A549 (cell line): ENCODE results near the gene LSR. TPM values are rescaled to one million over a fixed set of nuclear protein-coding genes. Genes with fewer than 3 reads are reported as not detected.
A peak's percentile ranks its signal among the peaks of the same experiment; 100 is the strongest.

Source experiments
- ATAC-seq, 2 experiments: fragments of 200-7000 bp in 1 of 2; fragments of >200 bp in 1 of 2; cut with Nextera tagmentation in 1 of 2; cut with Tn5 transposase in 1 of 2; 3 replicates each; pipeline versions ENCODE4 v1.8.0 to v1.9.1; 2018 to 2020; ENCODE audit warnings: mild to moderate bottlenecking in 1 of 2, moderate library complexity in 1 of 2
- CTCF ChIA-PET: fragments of 300-600 bp; sonication (Branson Sonifier 250); formaldehyde crosslinking; extraction: SDS; loops from one replicate; lab custom pipeline; 2021; ENCODE audit warnings: antibody characterized with exemption, inconsistent platforms; lab: Yijun Ruan, JAX
- POLR2A ChIA-PET: fragments of 350-600 bp; formaldehyde crosslinking; extraction: SDS; loops from one replicate; lab custom pipeline; 2021; ENCODE audit warnings: antibody characterized with exemption, inconsistent platforms; lab: Yijun Ruan, JAX
- DNase-seq, 2 experiments: peaks; one replicate each; pipeline versions ENCODE4 v3.0.0 to v3.0.0-alpha.2; 2011 to 2016; ENCODE audit warnings: low read depth in 1 of 2, low spot score in 1 of 2
- FAIRE-seq: peaks from 2 replicates; lab custom pipeline; 2011; peaks lifted over from hg19 to GRCh38; lab: Jason Lieb, UNC
- H3K27ac ChIP-seq, 2 experiments: fragments of >200 bp; sonication (Bioruptor Twin); formaldehyde crosslinking; 3 replicates each; pipeline ENCODE4 v1.5.1; 2016 to 2017
- H3K4me1 ChIP-seq: fragments of >200 bp; sonication (Bioruptor Twin); formaldehyde crosslinking; 3 replicates; pipeline ENCODE4 v1.6.1; 2016
- H3K4me2 ChIP-seq: fragments of >200 bp; sonication (Bioruptor Twin); formaldehyde crosslinking; 3 replicates; pipeline ENCODE4 v1.6.1; 2016
- H3K4me3 ChIP-seq: fragments of >200 bp; sonication (Bioruptor Twin); formaldehyde crosslinking; 3 replicates; pipeline ENCODE4 v1.5.1; 2016
- H3K9me3 ChIP-seq: fragments of >200 bp; sonication (Bioruptor Twin); formaldehyde crosslinking; 3 replicates; pipeline ENCODE4 v1.6.1; 2016
- ATOH8 ChIP-seq: fragments of 250-450 bp; sonication (Bioruptor Pico); IDR thresholded peaks from 2 replicates; pipeline ENCODE4 v1.5.0; 2020; ENCODE audit warnings: low read depth, mild to moderate bottlenecking, moderate library complexity
- CHD2 ChIP-seq: fragments of 150-350 bp; IDR thresholded peaks from 2 replicates; pipeline ENCODE4 v1.6.1; 2014; ENCODE audit warnings: low read length; ENCODE audit not compliant: partially characterized antibody
- CHD4 ChIP-seq: fragments of 200-600 bp; sonication (generic); IDR thresholded peaks from 2 replicates; pipeline ENCODE4 v1.6.1; 2016; ENCODE audit warnings: antibody characterized with exemption, mild to moderate bottlenecking, borderline replicate concordance
- CTCF ChIP-seq: fragments of >200 bp; sonication (Bioruptor Twin); formaldehyde crosslinking; IDR thresholded peaks from 3 replicates; pipeline ENCODE4 v1.5.1; 2016
- EHF ChIP-seq: fragments of 250-450 bp; sonication (Bioruptor Pico); IDR thresholded peaks from 2 replicates; pipeline ENCODE4 v1.5.0; 2020; ENCODE audit warnings: mild to moderate bottlenecking
- ESRRA ChIP-seq: fragments of 150-350 bp; IDR thresholded peaks from 2 replicates; pipeline ENCODE4 v1.6.1; 2014; ENCODE audit warnings: mild to moderate bottlenecking, low read length, borderline replicate concordance
- FOSL2 ChIP-seq, 2 experiments: fragments of 450-650 bp in 1 of 2; fragments of >200 bp in 1 of 2; sonication (Bioruptor Twin) in 1 of 2; formaldehyde crosslinking; IDR thresholded peaks; 2 replicates each; pipeline versions ENCODE4 v1.5.0 to v1.6.1; 2016 to 2020; ENCODE audit warnings: mild to moderate bottlenecking in 1 of 2, moderate library complexity in 1 of 2
- HMGXB4 ChIP-seq: fragments of 250-450 bp; sonication (Bioruptor Pico); IDR thresholded peaks from 2 replicates; pipeline ENCODE4 v1.5.0; 2021; ENCODE audit warnings: mild to moderate bottlenecking, moderate library complexity, borderline replicate concordance
- HOXB13 ChIP-seq: fragments of 250-450 bp; sonication (Bioruptor Pico); IDR thresholded peaks from 2 replicates; pipeline ENCODE4 v1.5.0; 2020; ENCODE audit warnings: low read depth, mild to moderate bottlenecking, moderate library complexity
- HOXB5 ChIP-seq: fragments of 250-450 bp; sonication (Bioruptor Pico); IDR thresholded peaks from 2 replicates; pipeline ENCODE4 v1.5.0; 2020; ENCODE audit warnings: mild to moderate bottlenecking, moderate library complexity
- MAX ChIP-seq: IDR thresholded peaks from 2 replicates; pipeline ENCODE4 v1.6.1; 2012
- MAZ ChIP-seq: fragments of 150-350 bp; IDR thresholded peaks from 2 replicates; pipeline ENCODE4 v1.6.1; 2014; ENCODE audit warnings: antibody characterized with exemption, low read depth, low read length, borderline replicate concordance
- MYC ChIP-seq: IDR thresholded peaks from 2 replicates; pipeline ENCODE4 v1.6.1; 2012; ENCODE audit warnings: mild to moderate bottlenecking, inconsistent platforms, low read length, improper control_type of control experiment, borderline replicate concordance
- POLR2A ChIP-seq: IDR thresholded peaks from 2 replicates; pipeline ENCODE4 v1.6.1; 2012; ENCODE audit warnings: mild to moderate bottlenecking, low read length
- RAD21 ChIP-seq, 2 experiments: fragments of >200 bp in 1 of 2; sonication (Bioruptor Twin) in 1 of 2; formaldehyde crosslinking in 1 of 2; IDR thresholded peaks in 1 of 2; conservative IDR thresholded peaks in 1 of 2; 2 replicates in 1 of 2; 3 replicates in 1 of 2; pipeline ENCODE4 v1.6.1; 2012 to 2018; ENCODE audit warnings: inconsistent platforms in 1 of 2
- RARB ChIP-seq: fragments of 250-450 bp; sonication (Bioruptor Pico); IDR thresholded peaks from 2 replicates; pipeline ENCODE4 v1.8.0; 2021; ENCODE audit warnings: mild to moderate bottlenecking, moderate library complexity
- RCOR1 ChIP-seq: fragments of 150-350 bp; IDR thresholded peaks from 2 replicates; pipeline ENCODE4 v1.6.1; 2014; ENCODE audit warnings: antibody characterized with exemption, low read length, low read depth
- REST ChIP-seq: fragments of 200-600 bp; sonication (generic); IDR thresholded peaks from 2 replicates; pipeline ENCODE4 v1.6.1; 2016; ENCODE audit warnings: antibody characterized with exemption, mild to moderate bottlenecking, moderate library complexity
- SMC3 ChIP-seq: fragments of >200 bp; sonication (Bioruptor Twin); formaldehyde crosslinking; IDR thresholded peaks from 3 replicates; pipeline ENCODE4 v1.6.1; 2018; ENCODE audit warnings: inconsistent platforms
- SREBF2 ChIP-seq: fragments of 450-650 bp; IDR thresholded peaks from 2 replicates; pipeline ENCODE4 v1.6.1; 2014; ENCODE audit warnings: mild to moderate bottlenecking, moderate library complexity
- ZNF302 ChIP-seq: fragments of 250-450 bp; sonication (Bioruptor Pico); IDR thresholded peaks from 2 replicates; pipeline ENCODE4 v1.9.0; 2021; ENCODE audit warnings: inconsistent platforms, mild to moderate bottlenecking, moderate library complexity
- WGBS: methylation state at CpG from one replicate; pipeline ENCODE4 v1.1.6; 2017; ENCODE audit errors: missing lambda C conversion rate; 5-methylcytosine and 5-hydroxymethylcytosine counted together
- polyA plus RNA-seq, 4 experiments: library from polyadenylated mRNA; depleted of rRNA in 3 of 4; stranded (reverse); fragments of >200 nt; fragmentation: RNase III in 1 of 4; extraction: RNeasy Plus Mini Kit Qiagen cat#74134 plus additional on column Dnase treatment in 1 of 4; gene quantifications; 2 replicates in 3 of 4; 3 replicates in 1 of 4; pipeline ENCODE4 v1.2.3, GENCODE V29; 2011 to 2017

LSR gene
- polyA plus RNA-seq, 2 of the 4 experiments (the other 2 are of a cell fraction) = 2.1 to 3.6 TPM

GRCh38 chr19:35305181-35305580 is 56.4 kb downstream of the LSR start (continued):
- no peak for TF ChIP-seq FOSL2 (IDR thresholded peaks at IDR 0.05)
- no peak for TF ChIP-seq FOSL2 (CRISPR knock-in tag; IDR thresholded peaks at IDR 0.05)
- no peak for TF ChIP-seq RARB (CRISPR knock-in tag)
- no peak for TF ChIP-seq MYC
- TF ChIP-seq CHD4 = no peak
- no peak for TF ChIP-seq CHD2

- H3K4me2 ChIP-seq = no peak overlapping the region
- no peak overlapping the region for H3K27ac ChIP-seq
- TF ChIP-seq POLR2A (no peak), ESRRA (no peak), CHD2 (no peak), CTCF (peak; percentile 33; the same call in 2 of the 3 replicates), RAD21 (conservative IDR thresholded peaks at IDR 0.05 in 1 of 2, IDR thresholded peaks at IDR 0.05 in 1 of 2) (0 out of 5 replicates have a peak, but pooled peaks of 1 of the 2 experiments have one; percentile 16), SMC3 (peak; percentile 13; the same call in 1 of the 3 replicates), ATOH8 (CRISPR knock-in tag) (no peak)
- TF ChIP-seq, all 56 proteins: peak for 3
- H3K9me3 ChIP-seq = no peaks in the 10 kb centered on the region
- FAIRE-seq (peak; percentile 59), ATAC-seq (peak; percentile 40 to 67; a peak in 4 of 6 replicates), DNase-seq (peak in 1 of 2 experiments; percentile 75)
- CTCF ChIA-PET = interaction anchor here (0.7 to 2.6 kb wide), 10 partner anchors 9 to 250 kb away, joined by 3 to 9 read pairs (median 5); no protein-coding TSS in a partner anchor
- POLR2A ChIA-PET = no interaction called here
- no peak overlapping the region for H3K4me3 ChIP-seq
- 0 out of 3 replicates have a peak, but pooled peaks cover 2% of the 10 kb centered on the region for H3K4me1 ChIP-seq
- WGBS = 80% methylated on average over 20 of the region's 20 CpGs
Measured at GRCh38 chr19:35306473-35307246, 57.9 kb downstream of the LSR start.

- TF ChIP-seq CHD4 = no peak
- TF ChIP-seq EHF (CRISPR knock-in tag) = no peak
- TF ChIP-seq SREBF2 = no peak
- TF ChIP-seq HOXB13 (CRISPR knock-in tag) = no peak
- no peak for TF ChIP-seq ATOH8 (CRISPR knock-in tag)
- no peak for TF ChIP-seq RAD21 (conservative IDR thresholded peaks at IDR 0.05 in 1 of 2, IDR thresholded peaks at IDR 0.05 in 1 of 2)
- no peak for TF ChIP-seq HOXB5 (CRISPR knock-in tag)
- no peak for TF ChIP-seq HMGXB4 (CRISPR knock-in tag)
- TF ChIP-seq REST = no peak
- no peak for TF ChIP-seq RARB (CRISPR knock-in tag)
- TF ChIP-seq MAX = no peak
- TF ChIP-seq ZNF302 (CRISPR knock-in tag) = no peak
- no peak for TF ChIP-seq MAZ
- no peak for TF ChIP-seq RCOR1
- TF ChIP-seq, all 56 proteins: peak for 0
- CTCF ChIA-PET = interaction anchor here (1.7 to 4.1 kb wide), 5 partner anchors 8 to 203 kb away, joined by 3 to 19 read pairs (median 6); no protein-coding TSS in a partner anchor
- POLR2A ChIA-PET = no interaction called here
- Histone ChIP-seq H3K4me1 (0 out of 3 replicates have a peak, but pooled peaks cover 2% of the 10 kb centered on the region), H3K4me3 (no peak overlapping the region), H3K9me3 (no peaks in the 10 kb centered on the region), H3K27ac (no peak overlapping the region), H3K4me2 (no peak overlapping the region)
- 68% methylated on average over 10 of the region's 10 CpGs for WGBS
- ATAC-seq = no peak
- DNase-seq = no peak
- FAIRE-seq = no peak
Measured at GRCh38 chr19:35307931-35308330, 59.1 kb downstream of the LSR start.
